Fibroblast of lung (primary cell): ENCODE data around the gene TENM3.

Source experiments
- CTCF ChIP-seq, 2 donors: IDR thresholded peaks in 1 of 2; conservative IDR thresholded peaks in 1 of 2; 1 replicate in 1 of 2; 2 replicates in 1 of 2; pipeline ENCODE4 v1.5.1; 2011 to 2012; ENCODE audit warnings: low read length in 2 of 2, control low read depth in 1 of 2, inconsistent platforms in 1 of 2, low read depth in 1 of 2, mild to moderate bottlenecking in 1 of 2
- EZH2 ChIP-seq: IDR thresholded peaks from 2 replicates; pipeline ENCODE4 v1.5.1; 2012; ENCODE audit warnings: low read length, control low read depth, mild to moderate bottlenecking; ENCODE audit errors: missing control alignments

- TF ChIP-seq CTCF (conservative IDR thresholded peaks at IDR 0.05 in 1 of 2, IDR thresholded peaks at IDR 0.05 in 1 of 2; ENCODE audit: low read depth in 1 of 2, low read length in 2 of 2) (no peak), EZH2 (no peak)
Observed at GRCh38 chr4:182230256-182230655, 12.9 kb upstream of the TENM3 start.
